H9 (cell line): ENCODE results near the gene SMIM1. TPM values are rescaled to one million over a fixed set of nuclear protein-coding genes. Genes with fewer than 3 reads are reported as not detected.

ENCODE experiments used
- DNase-seq: peaks from one replicate; pipeline ENCODE4 v3.0.0-alpha.2; 2017
- H2AFZ ChIP-seq: one replicate; pipeline ENCODE4 v1.6.1; 2013; ENCODE audit warnings: mild to moderate bottlenecking, low read length, control low read depth, moderate library complexity
- H2AK5ac ChIP-seq: 2 replicates; pipeline ENCODE4 v1.6.1; 2013; ENCODE audit warnings: low read length, control low read depth, mixed read lengths; ENCODE audit not compliant: insufficient read length
- H2BK120ac ChIP-seq: one replicate; pipeline ENCODE4 v1.6.1; 2013; ENCODE audit warnings: low read depth, mild to moderate bottlenecking, low read length, control low read depth, inconsistent platforms; ENCODE audit not compliant: poor library complexity, severe bottlenecking
- H2BK12ac ChIP-seq: 2 replicates; pipeline ENCODE4 v1.6.1; 2013; ENCODE audit warnings: low read length, control low read depth, mixed read lengths, low read depth; ENCODE audit not compliant: insufficient read length
- H2BK15ac ChIP-seq: 2 replicates; pipeline ENCODE4 v1.6.1; 2013; ENCODE audit warnings: low read depth, low read length, control low read depth
- H2BK20ac ChIP-seq: one replicate; pipeline ENCODE4 v1.6.1; 2013; ENCODE audit warnings: low read depth, mild to moderate bottlenecking, low read length, control low read depth, inconsistent platforms; ENCODE audit not compliant: poor library complexity, severe bottlenecking
- H2BK5ac ChIP-seq: 2 replicates; pipeline ENCODE4 v1.6.1; 2013; ENCODE audit warnings: low read length, control low read depth, mixed read lengths; ENCODE audit not compliant: insufficient read length
- H3K14ac ChIP-seq: 2 replicates; pipeline ENCODE4 v1.6.1; 2013; ENCODE audit warnings: low read length, control low read depth; ENCODE audit not compliant: insufficient read depth
- H3K18ac ChIP-seq: 2 replicates; pipeline ENCODE4 v1.6.1; 2013; ENCODE audit warnings: low read depth, mild to moderate bottlenecking, mixed read lengths, low read length, control low read depth; ENCODE audit not compliant: insufficient read length
- H3K23ac ChIP-seq: 2 replicates; pipeline ENCODE4 v1.6.1; 2013; ENCODE audit warnings: low read length, control low read depth, mixed read lengths, low read depth; ENCODE audit not compliant: insufficient read length
- H3K23me2 ChIP-seq: 2 replicates; pipeline ENCODE4 v1.6.1; 2013; ENCODE audit warnings: low read depth, mild to moderate bottlenecking, mixed read lengths, low read length, control low read depth; ENCODE audit not compliant: insufficient read length, poor library complexity, severe bottlenecking
- H3K27ac ChIP-seq: 2 replicates; pipeline ENCODE4 v1.5.1; 2013; ENCODE audit warnings: low read length, control low read depth, mixed read lengths, low read depth; ENCODE audit not compliant: insufficient read length
- H3K27me3 ChIP-seq: 2 replicates; pipeline ENCODE4 v1.6.1; 2013; ENCODE audit warnings: low read length, control low read depth, inconsistent platforms; ENCODE audit not compliant: insufficient read depth
- H3K4ac ChIP-seq: 2 replicates; pipeline ENCODE4 v1.6.1; 2013; ENCODE audit warnings: low read depth, mild to moderate bottlenecking, control low read depth, inconsistent platforms, low read length, moderate library complexity
- H3K4me1 ChIP-seq: 2 replicates; pipeline ENCODE4 v1.6.1; 2013; ENCODE audit warnings: low read length, control low read depth, inconsistent platforms; ENCODE audit not compliant: insufficient read depth
- H3K4me2 ChIP-seq: 2 replicates; pipeline ENCODE4 v1.6.1; 2013; ENCODE audit warnings: low read length, control low read depth, mixed read lengths; ENCODE audit not compliant: insufficient read length, insufficient read depth
- H3K56ac ChIP-seq: 2 replicates; pipeline ENCODE4 v1.6.1; 2013; ENCODE audit warnings: low read depth, mild to moderate bottlenecking, mixed read lengths, low read length, control low read depth; ENCODE audit not compliant: insufficient read length
- H3K79me1 ChIP-seq: 2 replicates; pipeline ENCODE4 v1.6.1; 2013; ENCODE audit warnings: low read depth, mild to moderate bottlenecking, moderate library complexity, low read length, control low read depth, inconsistent platforms; ENCODE audit not compliant: insufficient read depth, poor library complexity, severe bottlenecking
- H3K79me2 ChIP-seq: 2 replicates; pipeline ENCODE4 v1.6.1; 2013; ENCODE audit warnings: low read length, control low read depth, inconsistent platforms; ENCODE audit not compliant: insufficient read depth
- H3K9ac ChIP-seq: 2 replicates; pipeline ENCODE4 v1.6.1; 2013; ENCODE audit warnings: low read length, control low read depth, mixed read lengths; ENCODE audit not compliant: insufficient read length; ENCODE audit errors: extremely low read depth
- H3K9me3 ChIP-seq: one replicate; pipeline ENCODE4 v1.6.1; 2013; ENCODE audit warnings: low read depth, low read length, inconsistent platforms; ENCODE audit not compliant: control insufficient read depth
- H3T11ph ChIP-seq: one replicate; pipeline ENCODE4 v1.6.1; 2013; ENCODE audit warnings: mild to moderate bottlenecking, low read length, control low read depth, inconsistent platforms
- H4K20me1 ChIP-seq: one replicate; pipeline ENCODE4 v1.6.1; 2013; ENCODE audit not compliant: control insufficient read depth, insufficient read length, insufficient read depth
- H4K5ac ChIP-seq: 2 replicates; pipeline ENCODE4 v1.6.1; 2013; ENCODE audit warnings: low read depth, mild to moderate bottlenecking, mixed read lengths, low read length, control low read depth; ENCODE audit not compliant: insufficient read length
- H4K8ac ChIP-seq: replicated peaks from 2 replicates; pipeline ENCODE4 v1.6.1; 2013; ENCODE audit warnings: low read length, control low read depth, mixed read lengths, low read depth; ENCODE audit not compliant: insufficient read length
- H4K91ac ChIP-seq: 2 replicates; pipeline ENCODE4 v1.6.1; 2013; ENCODE audit warnings: low read depth, mild to moderate bottlenecking, moderate library complexity, mixed read lengths, low read length, control low read depth; ENCODE audit not compliant: insufficient read length
- H3K27ac Mint-ChIP-seq, 3 experiments: 2 replicates in 2 of 3; 3 replicates in 1 of 3; pipeline ENCODE4 v1.8.0; 2020 to 2021; ENCODE audit warnings: mixed read lengths in 3 of 3, mild to moderate bottlenecking in 1 of 3, moderate library complexity in 1 of 3
- H3K27me3 Mint-ChIP-seq: 2 replicates; pipeline ENCODE4 v1.8.0; 2021; ENCODE audit warnings: low read depth, mild to moderate bottlenecking, moderate library complexity, mixed read lengths
- H3K36me3 Mint-ChIP-seq, 3 experiments: 2 replicates in 2 of 3; 3 replicates in 1 of 3; pipeline ENCODE4 v1.8.0; 2020 to 2021; ENCODE audit warnings: low read depth in 3 of 3, mixed read lengths in 3 of 3; ENCODE audit not compliant: insufficient read depth in 1 of 3
- H3K4me1 Mint-ChIP-seq, 2 experiments: 2 replicates each; pipeline ENCODE4 v1.8.0; 2020; ENCODE audit warnings: mixed read lengths in 2 of 2
- H3K4me3 Mint-ChIP-seq, 2 experiments: 2 replicates in 1 of 2; 3 replicates in 1 of 2; pipeline ENCODE4 v1.8.0; 2020 to 2021; ENCODE audit warnings: mild to moderate bottlenecking in 2 of 2, mixed read lengths in 2 of 2, moderate library complexity in 1 of 2
- H3K9me3 Mint-ChIP-seq, 2 experiments: 2 replicates in 1 of 2; 3 replicates in 1 of 2; pipeline ENCODE4 v1.8.0; 2020; ENCODE audit warnings: mild to moderate bottlenecking in 2 of 2, mixed read lengths in 2 of 2, moderate library complexity in 1 of 2
- CTCF ChIP-seq: fragments of 200-600 bp; sonication (generic); conservative IDR thresholded peaks from 3 replicates; pipeline ENCODE4 v1.8.0; 2021; ENCODE audit warnings: antibody characterized with exemption, mild to moderate bottlenecking
- WGBS: extraction: QIAGEN DNeasy Blood & Tissue Kit; methylation state at CpG from one replicate; pipeline ENCODE4 v1.1.7; 2013; ENCODE audit warnings: missing lambda C conversion rate, low lambda C conversion rate, mixed read lengths; ENCODE audit not compliant: insufficient read length; ENCODE audit errors: extremely low coverage; 5-methylcytosine and 5-hydroxymethylcytosine counted together
- total RNA-seq: library from RNA; stranded (reverse); gene quantifications from 2 replicates; pipeline ENCODE4 v1.2.1, GENCODE V29; 2021

Gene SMIM1
- total RNA-seq, 1 experiment from 2014 or later: 5.3 TPM

DNA sequence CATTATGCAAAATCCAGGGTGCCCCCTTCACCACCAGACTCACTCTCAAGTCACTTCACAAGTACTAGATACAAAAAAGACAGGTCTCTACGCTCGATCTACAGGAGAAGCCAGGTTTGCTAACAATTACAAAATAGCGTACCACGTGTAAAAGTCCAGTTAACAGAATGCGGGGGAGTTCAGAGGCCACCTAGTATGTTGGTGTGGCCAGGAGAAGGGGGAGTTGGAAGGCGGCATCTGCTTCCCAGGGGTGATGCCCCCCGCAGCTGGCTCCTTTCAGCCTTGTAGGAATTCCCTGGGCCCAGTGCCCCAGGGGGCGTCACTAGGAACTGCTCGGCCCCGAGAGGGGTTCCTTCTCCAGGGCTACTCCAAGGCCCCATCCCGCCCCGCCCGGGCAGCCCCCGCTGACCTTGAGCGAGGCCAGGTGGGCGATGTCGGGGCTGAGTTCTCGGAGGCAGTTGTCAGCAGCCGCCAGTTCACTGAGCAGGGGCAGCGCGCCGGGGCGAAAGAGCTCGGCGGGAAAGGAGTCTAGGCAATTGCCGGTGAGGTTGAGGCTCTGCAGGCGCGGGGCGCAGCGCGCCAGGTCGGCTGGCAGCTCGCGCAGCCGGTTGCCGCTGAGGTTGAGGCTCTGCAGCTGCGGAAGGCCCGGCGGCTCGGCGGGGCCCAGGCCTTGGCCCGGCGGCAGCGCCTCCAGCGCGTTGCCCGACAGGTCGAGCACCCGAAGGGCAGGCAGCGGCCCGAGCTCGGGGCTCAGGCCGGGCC lies 23.1 kb downstream of the SMIM1 start:
- H3K79me1 ChIP-seq: no peaks in the 10 kb centered on the region
- no peak overlapping the region for H2AK5ac ChIP-seq
- peaks cover 18% of the 10 kb centered on the region; the same call in 1 of the 2 replicates for H3K79me2 ChIP-seq
- no peak overlapping the region for H2BK15ac ChIP-seq
- Mint-ChIP-seq H3K4me3 (peak overlapping the region; percentile 85 to 91), H3K27me3 (peaks cover 6% of the 10 kb centered on the region), H3K27ac (peak overlapping the region; percentile 38 to 68 (median 45); a peak in 4 of 7 replicates), H3K36me3 (peaks cover 9 to 17% (median 9%) of the 10 kb centered on the region in 3 experiments), H3K9me3 (peaks cover 3 to 4% of the 10 kb centered on the region in 2 experiments; a peak in 4 of 5 replicates), H3K4me1 (peaks cover 34 to 51% of the 10 kb centered on the region in 2 experiments)
- H3K23me2 ChIP-seq: peaks cover 6% of the 10 kb centered on the region
- H3K27ac ChIP-seq: no peak overlapping the region
- no peak overlapping the region for H2BK12ac ChIP-seq
- H3T11ph ChIP-seq: no peak overlapping the region
- H3K56ac ChIP-seq: no peak overlapping the region
- H4K5ac ChIP-seq: no peak overlapping the region
- H4K8ac ChIP-seq: no peak overlapping the region
- no peak for TF ChIP-seq CTCF
- H3K18ac ChIP-seq: no peak overlapping the region
- H3K4me2 ChIP-seq: peak overlapping the region; percentile 92
- H3K14ac ChIP-seq: peak overlapping the region; percentile 64; the same call in 1 of the 2 replicates
- no peak overlapping the region for H2AFZ ChIP-seq
- peaks cover 11% of the 10 kb centered on the region; the same call in 1 of the 2 replicates for H3K4me1 ChIP-seq
- H3K4ac ChIP-seq: no peak overlapping the region
- H3K27me3 ChIP-seq: no peaks in the 10 kb centered on the region
- no peak overlapping the region for H2BK120ac ChIP-seq
- no peak overlapping the region for H3K23ac ChIP-seq
- no peak overlapping the region for H2BK5ac ChIP-seq
- DNase-seq: no peak
- H3K9ac ChIP-seq: peak overlapping the region; percentile 51
- H4K20me1 ChIP-seq: no peaks in the 10 kb centered on the region
- WGBS: no CpG with 5 or more reads among the region's 53 CpGs
- H3K9me3 ChIP-seq: no peaks in the 10 kb centered on the region
- H2BK20ac ChIP-seq: no peak overlapping the region
- no peak overlapping the region for H4K91ac ChIP-seq
